SJCRH30 (cell line): Measurements from ENCODE around the gene GPHA2. TPM values are rescaled to one million over a fixed set of nuclear protein-coding genes. Genes with fewer than 3 reads are reported as not detected.
"Not testable (repeated sequence)": the region's sequence is repeated elsewhere in the genome, so short reads cannot be mapped to it uniquely, and the experiment has no call there.

Experiments
- DNase-seq, 2 experiments: peaks; one replicate each; pipeline ENCODE4 v3.0.0-alpha.2; 2015 to 2020
- H3K27ac ChIP-seq: fragments of 250-450 bp; sonication (Bioruptor Pico); 2 replicates; pipeline ENCODE4 v1.5.1; 2020; ENCODE audit warnings: mild to moderate bottlenecking, moderate library complexity
- H3K27me3 ChIP-seq: fragments of 250-450 bp; sonication (Bioruptor Pico); 2 replicates; pipeline ENCODE4 v1.5.1; 2020; ENCODE audit warnings: mild to moderate bottlenecking, moderate library complexity
- H3K36me3 ChIP-seq: fragments of 250-450 bp; sonication (Bioruptor Pico); 2 replicates; pipeline ENCODE4 v1.5.1; 2020; ENCODE audit warnings: mild to moderate bottlenecking, moderate library complexity
- H3K4me1 ChIP-seq: fragments of 250-450 bp; sonication (Bioruptor Pico); 2 replicates; pipeline ENCODE4 v1.5.1; 2020; ENCODE audit warnings: mild to moderate bottlenecking, moderate library complexity
- H3K4me3 ChIP-seq: fragments of 250-450 bp; sonication (Bioruptor Pico); 2 replicates; pipeline ENCODE4 v1.5.1; 2020; ENCODE audit warnings: mild to moderate bottlenecking, moderate library complexity
- H3K9me3 ChIP-seq: fragments of 250-450 bp; sonication (Bioruptor Pico); replicated peaks from 2 replicates; pipeline ENCODE4 v1.5.1; 2020; ENCODE audit warnings: mild to moderate bottlenecking, moderate library complexity
- total RNA-seq: library from RNA; depleted of rRNA; stranded (reverse); fragments of >200 nt; shearing (Covaris generic); gene quantifications from 2 replicates; pipeline ENCODE4 v1.2.3, GENCODE V29; 2014; rRNA removed

The GPHA2 gene
- not detected in 2 replicates for total RNA-seq

- Histone ChIP-seq H3K4me3 (no peak within 1 kb of the TSS), H3K9me3 (no peaks in the 10 kb centered on the region), H3K36me3 (no peaks in the 10 kb centered on the region), H3K27me3 (peaks cover 15% of the 10 kb centered on the region), H3K4me1 (no peaks in the 10 kb centered on the region; the same call in 1 of the 2 replicates), H3K27ac (no peak within 1 kb of the TSS)
- DNase-seq, result peak; percentile 17 to 47
These were observed at the start of gene GPHA2 for GRCh38 chr11:64935359-64936081. Gene GPHA2 (minus strand): TSS chr11:64935893. CDS start chr11:64935460, 433 bp downstream.

GRCh38 chr11:64983339-64983738 lies 47.6 kb upstream of the GPHA2 start:
- H3K36me3 ChIP-seq, H3K27ac ChIP-seq, H3K4me3 ChIP-seq, H3K4me1 ChIP-seq, DNase-seq, H3K9me3 ChIP-seq, H3K27me3 ChIP-seq: not testable (repeated sequence)

- Histone ChIP-seq H3K4me3 (no peak overlapping the region), H3K27me3 (no peaks in the 10 kb centered on the region), H3K9me3 (no peaks in the 10 kb centered on the region), H3K27ac (no peak overlapping the region), H3K4me1 (no peaks in the 10 kb centered on the region), H3K36me3 (no peaks in the 10 kb centered on the region)
- no peak for DNase-seq
These were observed 41.0 kb upstream of the GPHA2 start for GRCh38 chr11:64976651-64977050.

GRCh38 chr11:64974124-64974523 lies 38.4 kb upstream of the GPHA2 start:
- Histone ChIP-seq H3K27me3 (no peaks in the 10 kb centered on the region), H3K9me3 (no peaks in the 10 kb centered on the region), H3K4me1 (no peaks in the 10 kb centered on the region), H3K4me3 (no peak overlapping the region), H3K36me3 (no peaks in the 10 kb centered on the region), H3K27ac (no peak overlapping the region)
- DNase-seq, result no peak

- H3K36me3 ChIP-seq, result no peaks in the 10 kb centered on the region
- no peaks in the 10 kb centered on the region for H3K4me1 ChIP-seq
- no peak within 1 kb of the TSS for H3K4me3 ChIP-seq
- no peaks in the 10 kb centered on the region for H3K9me3 ChIP-seq
- no peak within 1 kb of the TSS for H3K27ac ChIP-seq
- DNase-seq, result no peak
- H3K27me3 ChIP-seq, result no peaks in the 10 kb centered on the region
These were observed 35.9 kb upstream of the GPHA2 start, which contains the start of gene MAJIN for GRCh38 chr11:64971421-64972233. Gene MAJIN (minus strand): TSS chr11:64972108. CDS start chr11:64959405, 12,703 bp downstream.

GRCh38 chr11:64970731-64971151 lies 35.0 kb upstream of the GPHA2 start:
- no peaks in the 10 kb centered on the region for H3K9me3 ChIP-seq
- H3K27me3 ChIP-seq, result no peaks in the 10 kb centered on the region
- no peak overlapping the region for H3K27ac ChIP-seq
- H3K4me3 ChIP-seq, result no peak overlapping the region
- DNase-seq, result no peak
- no peaks in the 10 kb centered on the region for H3K36me3 ChIP-seq
- H3K4me1 ChIP-seq, result no peaks in the 10 kb centered on the region

GRCh38 chr11:64969209-64969608 lies 33.5 kb upstream of the GPHA2 start:
- no peaks in the 10 kb centered on the region for H3K9me3 ChIP-seq
- no peak overlapping the region for H3K4me3 ChIP-seq
- no peak for DNase-seq
- no peak overlapping the region for H3K27ac ChIP-seq
- H3K4me1 ChIP-seq, result no peaks in the 10 kb centered on the region
- H3K36me3 ChIP-seq, result no peaks in the 10 kb centered on the region
- H3K27me3 ChIP-seq, result no peaks in the 10 kb centered on the region; the same call in 1 of the 2 replicates

- H3K36me3 ChIP-seq, result no peaks in the 10 kb centered on the region
- no peak overlapping the region for H3K4me3 ChIP-seq
- no peaks in the 10 kb centered on the region for H3K9me3 ChIP-seq
- no peaks in the 10 kb centered on the region; the same call in 1 of the 2 replicates for H3K27me3 ChIP-seq
- H3K27ac ChIP-seq, result no peak overlapping the region
- no peak for DNase-seq
- H3K4me1 ChIP-seq, result no peaks in the 10 kb centered on the region
These were observed 31.7 kb upstream of the GPHA2 start for GRCh38 chr11:64967375-64967774.

GRCh38 chr11:64963072-64963631 lies 27.5 kb upstream of the GPHA2 start:
- H3K27ac ChIP-seq, result no peak overlapping the region
- no peaks in the 10 kb centered on the region; the same call in 1 of the 2 replicates for H3K27me3 ChIP-seq
- no peaks in the 10 kb centered on the region for H3K4me1 ChIP-seq
- H3K36me3 ChIP-seq, result no peaks in the 10 kb centered on the region
- H3K9me3 ChIP-seq, result no peaks in the 10 kb centered on the region
- DNase-seq, result no peak
- H3K4me3 ChIP-seq, result no peak overlapping the region

GRCh38 chr11:64960719-64961118 lies 25.0 kb upstream of the GPHA2 start:
- Histone ChIP-seq H3K27me3 (no peaks in the 10 kb centered on the region; the same call in 1 of the 2 replicates), H3K36me3 (no peaks in the 10 kb centered on the region), H3K27ac (no peak overlapping the region), H3K9me3 (no peaks in the 10 kb centered on the region), H3K4me3 (no peak overlapping the region), H3K4me1 (no peaks in the 10 kb centered on the region)
- DNase-seq, result no peak

- DNase-seq, result no peak
- no peaks in the 10 kb centered on the region for H3K4me1 ChIP-seq
- no peak overlapping the region for H3K27ac ChIP-seq
- H3K36me3 ChIP-seq, result no peaks in the 10 kb centered on the region
- H3K9me3 ChIP-seq, result no peaks in the 10 kb centered on the region
- H3K27me3 ChIP-seq, result no peaks in the 10 kb centered on the region; the same call in 1 of the 2 replicates
- H3K4me3 ChIP-seq, result no peak overlapping the region
These were observed 23.8 kb upstream of the GPHA2 start for GRCh38 chr11:64959498-64959897.

- no peak overlapping the region for H3K27ac ChIP-seq
- H3K36me3 ChIP-seq, result no peaks in the 10 kb centered on the region
- no peak overlapping the region for H3K4me3 ChIP-seq
- no peaks in the 10 kb centered on the region for H3K4me1 ChIP-seq
- H3K27me3 ChIP-seq, result peaks cover 3% of the 10 kb centered on the region; the same call in 1 of the 2 replicates
- H3K9me3 ChIP-seq, result no peaks in the 10 kb centered on the region
- no peak for DNase-seq
These were observed 18.5 kb upstream of the GPHA2 start for GRCh38 chr11:64954201-64954600.

- DNase-seq, result no peak
- no peak overlapping the region for H3K4me3 ChIP-seq
- H3K9me3 ChIP-seq, result no peaks in the 10 kb centered on the region
- no peak overlapping the region for H3K27ac ChIP-seq
- peaks cover 3% of the 10 kb centered on the region; the same call in 1 of the 2 replicates for H3K27me3 ChIP-seq
- no peaks in the 10 kb centered on the region for H3K4me1 ChIP-seq
- H3K36me3 ChIP-seq, result no peaks in the 10 kb centered on the region
These were observed 15.8 kb upstream of the GPHA2 start for GRCh38 chr11:64951529-64951928.

GRCh38 chr11:64947208-64947814 lies 11.6 kb upstream of the GPHA2 start:
- Histone ChIP-seq H3K36me3 (no peaks in the 10 kb centered on the region), H3K27me3 (peaks cover 3% of the 10 kb centered on the region; the same call in 1 of the 2 replicates), H3K27ac (no peak overlapping the region)

More at GRCh38 chr11:64947208-64947814, 11.6 kb upstream of the GPHA2 start:
- Histone ChIP-seq H3K4me1 (no peaks in the 10 kb centered on the region), H3K9me3 (no peaks in the 10 kb centered on the region), H3K4me3 (no peak overlapping the region)
- no peak for DNase-seq
